ENCODE data around the gene TEDC1.

DNA sequence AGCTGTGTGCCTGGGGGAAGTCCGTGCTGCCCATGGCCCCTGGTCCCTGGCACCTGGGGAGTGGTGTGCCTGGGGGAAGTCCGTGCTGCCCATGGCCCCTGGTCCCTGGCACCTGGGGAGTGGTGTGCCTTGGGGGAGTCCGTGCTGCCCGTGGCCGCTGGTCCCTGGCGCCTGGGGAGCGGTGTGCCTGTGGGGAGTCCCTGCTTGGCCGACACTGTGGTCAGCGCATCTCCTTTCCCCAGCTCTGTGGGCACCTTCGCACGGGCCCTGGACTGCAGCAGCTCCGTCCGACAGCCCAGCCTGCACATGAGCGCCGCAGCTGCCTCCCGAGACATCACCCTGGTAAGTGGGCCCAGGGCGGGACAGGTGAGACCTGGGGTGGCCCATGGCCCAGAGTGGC, 30.9 kb upstream of the TEDC1 start:
- TF ChIP-seq REST (IDR thresholded peaks at IDR 0.05; ENCODE audit: insufficient read depth in 1 of 2, low read depth in 2 of 2, low read length in 2 of 2), result no peak
- no peak for TF ChIP-seq POLR2AphosphoS5 (IDR thresholded peaks at IDR 0.05; ENCODE audit: low read depth, low read length)
